Heart left ventricle (tissue), 13 donors: Measurements from ENCODE around the gene SREBF2.
A peak's percentile ranks its signal among the peaks of the same experiment; 100 is the strongest.

Experiments used
- CTCF ChIP-seq, 12 donors: fragments of 200-600 bp; sonication (generic) in 4 of 12; IDR thresholded peaks; one replicate each; pipeline versions ENCODE4 v1.5.0 to v1.8.0; 2018 to 2022; ENCODE audit warnings: antibody characterized with exemption in 12 of 12, mild to moderate bottlenecking in 5 of 12
- POLR2A ChIP-seq, 2 donors: fragments of 450-650 bp; IDR thresholded peaks; one replicate each; pipeline ENCODE4 v1.6.1; 2017; ENCODE audit warnings: antibody characterized with exemption in 2 of 2, mild to moderate bottlenecking in 2 of 2, moderate library complexity in 2 of 2
- donor health status: ischemic (EF 13 %, LVEDD 7.1; RV severe dilation, severe dysfunction).
- donor health status: DM: no; HTN: yes; CAD: no.
- donor health status: DM: no; HTN: no; CAD: no.
- donor health status: ischemic (EF 25% LVEDD 6.9; RV normal size, moderate dysfunction).
- donor health status: ischemic (EF 25% LVEDD 5.7; RV mildly dilated, moderate dysfunction).
- donor health status: ischemic (EF 35%, LVEDD 5.7; RV mildly dilated, moderate dysfunction).
- donor health status: nonischemic (EF 11% LVEDD 7.7; RV severe dilation, severe dysfunction).
- donor health status: DM: yes; HTN: yes; CAD: no.
- donor health status: PGD.
- donor health status: ischemic (EF 29% LVEDD 5.4; RV normal size, mild dysfunction).
- donor health status: nonischemic (EF 23%, LVEDD 6.1; RV moderate dilation, normal function).

GRCh38 chr22:41832553-41833368 is at the start of gene SREBF2:
- peak in 3 of 12 donors; percentile 8 to 21 (median 17) for TF ChIP-seq CTCF (IDR thresholded peaks at IDR 0.05)
- TF ChIP-seq POLR2A (IDR thresholded peaks at IDR 0.05), result peak in 1 of 2 donors; percentile 74
